HepG2 (cell line): ENCODE results near the gene CCDC136. TPM values are rescaled to one million over a fixed set of nuclear protein-coding genes. Genes with fewer than 3 reads are reported as not detected.

Experiments
- ATAC-seq: fragments of 200-7000 bp; cut with Tn5 transposase; 3 replicates; pipeline ENCODE4 v1.9.1; 2020; ENCODE audit warnings: mild to moderate bottlenecking, moderate library complexity
- BruUV-seq: library from RNA; stranded (reverse); fragments of 400-500 nt; replicated peaks from 2 replicates; lab custom pipeline; 2021; lab: Mats Ljungman, UMichigan
- CTCF ChIA-PET: fragments of 300-600 bp; formaldehyde crosslinking; extraction: SDS; loops from one replicate; lab custom pipeline; 2021; ENCODE audit warnings: low total read pairs, inconsistent platforms, low intra/inter-chr PET ratio; lab: Yijun Ruan, JAX
- POLR2A ChIA-PET: fragments of 350-600 bp; sonication (Branson Sonifier 250); formaldehyde crosslinking; loops from one replicate; lab custom pipeline; 2020; ENCODE audit warnings: antibody characterized with exemption, inconsistent platforms; lab: Yijun Ruan, JAX
- DNase-seq: peaks from one replicate; pipeline ENCODE4 v3.0.0-alpha.2; 2015; ENCODE audit warnings: low spot score
- FAIRE-seq: peaks from 3 replicates; lab custom pipeline; 2011; peaks lifted over from hg19 to GRCh38; lab: Jason Lieb, UNC
- H2AFZ ChIP-seq: one replicate; pipeline ENCODE4 v1.6.1; 2011; ENCODE audit warnings: low read length, inconsistent platforms
- H3K27ac ChIP-seq: fragments of 300-600 bp; 3 replicates; pipeline ENCODE4 v1.8.0; 2011; ENCODE audit warnings: mixed run types, mild to moderate bottlenecking, mixed read lengths, low read length, inconsistent platforms; ENCODE audit not compliant: insufficient read depth; ENCODE audit errors: extremely low read length
- H3K27me3 ChIP-seq, 2 experiments: fragments of 200-600 bp in 1 of 2; 2 replicates in 1 of 2; 3 replicates in 1 of 2; pipeline versions ENCODE4 v1.6.0 to v1.8.0; 2011; ENCODE audit warnings: low read length in 2 of 2, mild to moderate bottlenecking in 2 of 2, moderate library complexity in 2 of 2, inconsistent platforms in 1 of 2; ENCODE audit not compliant: insufficient read depth in 2 of 2, control insufficient read depth in 1 of 2
- H3K36me3 ChIP-seq, 2 experiments: fragments of 200-600 bp in 1 of 2; replicated peaks in 1 of 2; 2 replicates in 1 of 2; 3 replicates in 1 of 2; pipeline versions ENCODE4 v1.5.1 to v1.8.0; 2011; ENCODE audit warnings: low read length in 2 of 2, inconsistent platforms in 1 of 2; ENCODE audit not compliant: insufficient read depth in 2 of 2, control insufficient read depth in 1 of 2
- H3K4me1 ChIP-seq: 2 replicates; pipeline ENCODE4 v1.5.1; 2012; ENCODE audit warnings: low read length, inconsistent platforms; ENCODE audit not compliant: insufficient read depth
- H3K4me2 ChIP-seq: 2 replicates; pipeline ENCODE4 v1.6.0; 2011; ENCODE audit warnings: low read depth, low read length, inconsistent platforms
- H3K4me3 ChIP-seq, 3 experiments: fragments of 200-600 bp in 1 of 3; sonication (generic), shearing (Covaris generic) in 1 of 3; replicated peaks in 1 of 3; 2 replicates each; pipeline ENCODE4 v1.5.1; 2011 to 2016; ENCODE audit warnings: low read length in 3 of 3, inconsistent platforms in 2 of 3, low read depth in 2 of 3, mild to moderate bottlenecking in 2 of 3, control low read depth in 1 of 3, mixed read lengths in 1 of 3; ENCODE audit not compliant: insufficient read depth in 1 of 3
- H3K79me2 ChIP-seq: one replicate; pipeline ENCODE4 v1.6.1; 2011; ENCODE audit warnings: low read length, inconsistent platforms; ENCODE audit not compliant: insufficient read depth
- H3K9ac ChIP-seq: 2 replicates; pipeline ENCODE4 v1.6.0; 2011; ENCODE audit warnings: mild to moderate bottlenecking, low read depth, low read length, inconsistent platforms; ENCODE audit not compliant: insufficient read depth
- H3K9me3 ChIP-seq: 2 replicates; pipeline ENCODE4 v1.5.1; 2012; ENCODE audit warnings: mild to moderate bottlenecking, low read length
- H4K20me1 ChIP-seq: 2 replicates; pipeline ENCODE4 v1.6.0; 2011; ENCODE audit warnings: inconsistent platforms, mild to moderate bottlenecking, low read length, moderate library complexity; ENCODE audit not compliant: insufficient read depth
- AHR ChIP-seq: IDR thresholded peaks from 2 replicates; pipeline ENCODE4 v1.6.1; 2018; ENCODE audit warnings: missing genetic modification reagents, missing compliant biosample characterization
- ELF3 ChIP-seq: IDR thresholded peaks from 2 replicates; pipeline ENCODE4 v1.6.1; 2016; ENCODE audit warnings: missing genetic modification reagents, missing compliant biosample characterization
- FOXC1 ChIP-seq: sonication (generic); formaldehyde crosslinking; IDR thresholded peaks from 2 replicates; pipeline ENCODE4 v1.8.0; 2022; ENCODE audit warnings: mild to moderate bottlenecking, missing genetic modification reagents, borderline replicate concordance
- HMG20A ChIP-seq: IDR thresholded peaks from 2 replicates; pipeline ENCODE4 v1.6.1; 2016; ENCODE audit warnings: borderline replicate concordance
- NR0B2 ChIP-seq: sonication (generic); formaldehyde crosslinking; IDR thresholded peaks from 2 replicates; pipeline ENCODE4 v1.4.0; 2020; ENCODE audit warnings: mild to moderate bottlenecking, missing genetic modification reagents
- PAF1 ChIP-seq: IDR thresholded peaks from 2 replicates; pipeline ENCODE4 v1.6.1; 2016; ENCODE audit warnings: missing genetic modification reagents, missing compliant biosample characterization
- ZNF597 ChIP-seq: sonication (generic); formaldehyde crosslinking; IDR thresholded peaks from 2 replicates; pipeline ENCODE4 v1.5.0; 2020; ENCODE audit warnings: missing genetic modification reagents
- ZNF605 ChIP-seq: sonication (generic); formaldehyde crosslinking; IDR thresholded peaks from 2 replicates; pipeline ENCODE4 v1.8.0; 2022; ENCODE audit warnings: mild to moderate bottlenecking, missing genetic modification reagents
- WGBS: methylation state at CpG from one replicate; pipeline ENCODE4 v1.1.6; 2017; ENCODE audit warnings: low lambda C conversion rate; 5-methylcytosine and 5-hydroxymethylcytosine counted together
- in situ Hi-C: cut with HindIII; loops from 2 replicates; pipeline ENCODE4 v1.10.0; 2017; ENCODE audit warnings: low pct_unique_long_range_greater_than_20kb; ENCODE audit not compliant: extremely low pct_ligation_motif_present
- intact Hi-C: fragments of 100-400 bp; cut with micrococcal nuclease; formaldehyde crosslinking; loops from one replicate; pipeline ENCODE4 v1.10.0; 2022; ENCODE audit not compliant: unreplicated experiment
- polyA plus RNA-seq, 8 experiments: library from polyadenylated mRNA; depleted of rRNA in 3 of 8; stranded (reverse) in 7 of 8; unstranded in 1 of 8; fragments of >200 nt; fragmentation: Illumina TruSeq in 4 of 8; extraction: Trizol in 4 of 8; gene quantifications; 2 replicates each; pipeline versions ENCODE4 v1.2.1 to v1.2.3, GENCODE V29; 2011 to 2016; ENCODE audit warnings: low read depth in 4 of 8, missing spikeins in 1 of 8, mixed read lengths in 1 of 8; ENCODE audit not compliant: insufficient read depth in 1 of 8
- total RNA-seq, 5 experiments: library from RNA; depleted of rRNA; stranded (reverse); fragments of >200 nt; fragmentation: Illumina TruSeq; extraction: Trizol; gene quantifications; 2 replicates each; pipeline ENCODE4 v1.2.3, GENCODE V29; 2016; ENCODE audit warnings: low read depth in 1 of 5
- TF ChIP-seq, protein P1 (sequence below): sonication (generic); formaldehyde crosslinking; IDR thresholded peaks from 2 replicates; pipeline ENCODE4 v1.4.0; 2020; ENCODE audit warnings: missing genetic modification reagents
- TF ChIP-seq, protein P2 (sequence below): sonication (generic); formaldehyde crosslinking; IDR thresholded peaks from 2 replicates; pipeline ENCODE4 v1.4.0; 2020; ENCODE audit warnings: mild to moderate bottlenecking, missing genetic modification reagents

Gene CCDC136
- total and polyA plus RNA-seq, 2 of the 13 experiments (the other 11 are each of a cell fraction or from before 2014, with no cell fraction given), result 0.04 to 0.38 TPM

DNA sequence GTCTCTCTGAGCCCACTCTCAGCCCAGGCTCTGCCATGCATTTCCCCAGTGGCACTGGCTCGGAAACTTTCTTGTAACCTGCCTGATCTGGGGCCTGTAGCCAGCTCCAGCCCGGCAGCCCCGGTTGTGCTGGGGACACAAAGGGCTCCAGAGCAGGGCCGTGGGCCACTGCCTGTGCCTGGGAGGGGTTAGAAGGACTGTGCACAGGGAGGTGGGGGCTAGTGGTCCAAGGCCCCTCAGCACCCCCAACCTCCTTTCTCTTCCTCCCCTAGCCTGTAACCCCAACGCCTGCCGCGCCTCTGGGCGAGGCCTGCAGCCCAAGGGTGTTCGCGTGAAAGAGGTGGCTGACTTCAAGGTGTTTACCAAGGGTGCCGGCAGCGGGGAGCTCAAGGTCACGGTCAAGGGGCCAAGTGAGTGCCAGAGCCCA is 48.0 kb downstream of the CCDC136 start:
- 33% methylated on average over 10 of the region's 13 CpGs for WGBS
- H3K4me3 ChIP-seq, result no peak overlapping the region
- CTCF ChIA-PET, result no interaction called here
- H3K9me3 ChIP-seq, result no peaks in the 10 kb centered on the region
- DNase-seq, result no peak
- no peak for ATAC-seq
- H3K27me3 ChIP-seq, result peaks cover 3 to 14% of the 10 kb centered on the region in 2 experiments; a peak in 2 of 5 replicates
- no peak overlapping the region for H2AFZ ChIP-seq
- H3K36me3 ChIP-seq, result no peaks in the 10 kb centered on the region
- no peak overlapping the region for H3K4me2 ChIP-seq
- H3K4me1 ChIP-seq, result peaks cover 9% of the 10 kb centered on the region
- TF ChIP-seq NR0B2 (no peak), PAF1 (CRISPR knock-in tag) (no peak)
- BruUV-seq, result no TSS peak
- FAIRE-seq, result no peak
- no peak overlapping the region for H3K9ac ChIP-seq
- intact Hi-C loops, result loop anchor here (5.0 kb wide), 1 partner anchor 33 kb away; no protein-coding TSS in a partner anchor
- H4K20me1 ChIP-seq, result no peaks in the 10 kb centered on the region
- H3K79me2 ChIP-seq, result no peaks in the 10 kb centered on the region
- no peak overlapping the region for H3K27ac ChIP-seq
- POLR2A ChIA-PET, result no interaction called here
- in situ Hi-C loops, result no loop called here

GRCh38 chr7:128840326-128841170 is 48.8 kb downstream of the CCDC136 start:
- CTCF ChIA-PET, result no interaction called here
- in situ Hi-C loops (no loop called here), intact Hi-C loops (no loop called here)
- Histone ChIP-seq H3K79me2 (no peaks in the 10 kb centered on the region), H2AFZ (no peak overlapping the region), H3K4me1 (peaks cover 11% of the 10 kb centered on the region), H3K27me3 (peaks cover 3 to 13% of the 10 kb centered on the region in 2 experiments; a peak in 2 of 5 replicates), H4K20me1 (no peaks in the 10 kb centered on the region), H3K36me3 (no peaks in the 10 kb centered on the region), H3K4me2 (no peak overlapping the region), H3K4me3 (no peak overlapping the region), H3K9me3 (no peaks in the 10 kb centered on the region), H3K27ac (no peak overlapping the region), H3K9ac (no peak overlapping the region)
- no peak for DNase-seq
- FAIRE-seq, result no peak
- POLR2A ChIA-PET, result no interaction called here
- WGBS, result 28% methylated on average over 12 of the region's 23 CpGs
- BruUV-seq, result no TSS peak
- ATAC-seq, result no peak
- TF ChIP-seq, protein P1, sequence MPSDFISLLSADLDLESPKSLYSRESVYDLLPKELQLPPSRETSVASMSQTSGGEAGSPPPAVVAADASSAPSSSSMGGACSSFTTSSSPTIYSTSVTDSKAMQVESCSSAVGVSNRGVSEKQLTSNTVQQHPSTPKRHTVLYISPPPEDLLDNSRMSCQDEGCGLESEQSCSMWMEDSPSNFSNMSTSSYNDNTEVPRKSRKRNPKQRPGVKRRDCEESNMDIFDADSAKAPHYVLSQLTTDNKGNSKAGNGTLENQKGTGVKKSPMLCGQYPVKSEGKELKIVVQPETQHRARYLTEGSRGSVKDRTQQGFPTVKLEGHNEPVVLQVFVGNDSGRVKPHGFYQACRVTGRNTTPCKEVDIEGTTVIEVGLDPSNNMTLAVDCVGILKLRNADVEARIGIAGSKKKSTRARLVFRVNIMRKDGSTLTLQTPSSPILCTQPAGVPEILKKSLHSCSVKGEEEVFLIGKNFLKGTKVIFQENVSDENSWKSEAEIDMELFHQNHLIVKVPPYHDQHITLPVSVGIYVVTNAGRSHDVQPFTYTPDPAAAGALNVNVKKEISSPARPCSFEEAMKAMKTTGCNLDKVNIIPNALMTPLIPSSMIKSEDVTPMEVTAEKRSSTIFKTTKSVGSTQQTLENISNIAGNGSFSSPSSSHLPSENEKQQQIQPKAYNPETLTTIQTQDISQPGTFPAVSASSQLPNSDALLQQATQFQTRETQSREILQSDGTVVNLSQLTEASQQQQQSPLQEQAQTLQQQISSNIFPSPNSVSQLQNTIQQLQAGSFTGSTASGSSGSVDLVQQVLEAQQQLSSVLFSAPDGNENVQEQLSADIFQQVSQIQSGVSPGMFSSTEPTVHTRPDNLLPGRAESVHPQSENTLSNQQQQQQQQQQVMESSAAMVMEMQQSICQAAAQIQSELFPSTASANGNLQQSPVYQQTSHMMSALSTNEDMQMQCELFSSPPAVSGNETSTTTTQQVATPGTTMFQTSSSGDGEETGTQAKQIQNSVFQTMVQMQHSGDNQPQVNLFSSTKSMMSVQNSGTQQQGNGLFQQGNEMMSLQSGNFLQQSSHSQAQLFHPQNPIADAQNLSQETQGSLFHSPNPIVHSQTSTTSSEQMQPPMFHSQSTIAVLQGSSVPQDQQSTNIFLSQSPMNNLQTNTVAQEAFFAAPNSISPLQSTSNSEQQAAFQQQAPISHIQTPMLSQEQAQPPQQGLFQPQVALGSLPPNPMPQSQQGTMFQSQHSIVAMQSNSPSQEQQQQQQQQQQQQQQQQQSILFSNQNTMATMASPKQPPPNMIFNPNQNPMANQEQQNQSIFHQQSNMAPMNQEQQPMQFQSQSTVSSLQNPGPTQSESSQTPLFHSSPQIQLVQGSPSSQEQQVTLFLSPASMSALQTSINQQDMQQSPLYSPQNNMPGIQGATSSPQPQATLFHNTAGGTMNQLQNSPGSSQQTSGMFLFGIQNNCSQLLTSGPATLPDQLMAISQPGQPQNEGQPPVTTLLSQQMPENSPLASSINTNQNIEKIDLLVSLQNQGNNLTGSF (CRISPR knock-in tag), result no peak
- no peak for TF ChIP-seq ZNF597 (CRISPR knock-in tag)
- no peak for TF ChIP-seq AHR
- TF ChIP-seq FOXC1, result no peak
- no peak for TF ChIP-seq ZNF605 (CRISPR knock-in tag)
- TF ChIP-seq, protein P2, sequence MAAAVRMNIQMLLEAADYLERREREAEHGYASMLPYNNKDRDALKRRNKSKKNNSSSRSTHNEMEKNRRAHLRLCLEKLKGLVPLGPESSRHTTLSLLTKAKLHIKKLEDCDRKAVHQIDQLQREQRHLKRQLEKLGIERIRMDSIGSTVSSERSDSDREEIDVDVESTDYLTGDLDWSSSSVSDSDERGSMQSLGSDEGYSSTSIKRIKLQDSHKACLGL (CRISPR knock-in tag), result no peak
- TF ChIP-seq ELF3 (CRISPR knock-in tag), result no peak
- no peak for TF ChIP-seq HMG20A (CRISPR knock-in tag)
